Inflammatory macrophage treated with lipopolysaccharide for 4 hours (primary cell): ENCODE measurements around the gene PITX2.

Experiments used
- DNase-seq: peaks from one replicate; pipeline ENCODE4 v3.0.0-alpha.2; 2020

The PITX2 gene

DNA sequence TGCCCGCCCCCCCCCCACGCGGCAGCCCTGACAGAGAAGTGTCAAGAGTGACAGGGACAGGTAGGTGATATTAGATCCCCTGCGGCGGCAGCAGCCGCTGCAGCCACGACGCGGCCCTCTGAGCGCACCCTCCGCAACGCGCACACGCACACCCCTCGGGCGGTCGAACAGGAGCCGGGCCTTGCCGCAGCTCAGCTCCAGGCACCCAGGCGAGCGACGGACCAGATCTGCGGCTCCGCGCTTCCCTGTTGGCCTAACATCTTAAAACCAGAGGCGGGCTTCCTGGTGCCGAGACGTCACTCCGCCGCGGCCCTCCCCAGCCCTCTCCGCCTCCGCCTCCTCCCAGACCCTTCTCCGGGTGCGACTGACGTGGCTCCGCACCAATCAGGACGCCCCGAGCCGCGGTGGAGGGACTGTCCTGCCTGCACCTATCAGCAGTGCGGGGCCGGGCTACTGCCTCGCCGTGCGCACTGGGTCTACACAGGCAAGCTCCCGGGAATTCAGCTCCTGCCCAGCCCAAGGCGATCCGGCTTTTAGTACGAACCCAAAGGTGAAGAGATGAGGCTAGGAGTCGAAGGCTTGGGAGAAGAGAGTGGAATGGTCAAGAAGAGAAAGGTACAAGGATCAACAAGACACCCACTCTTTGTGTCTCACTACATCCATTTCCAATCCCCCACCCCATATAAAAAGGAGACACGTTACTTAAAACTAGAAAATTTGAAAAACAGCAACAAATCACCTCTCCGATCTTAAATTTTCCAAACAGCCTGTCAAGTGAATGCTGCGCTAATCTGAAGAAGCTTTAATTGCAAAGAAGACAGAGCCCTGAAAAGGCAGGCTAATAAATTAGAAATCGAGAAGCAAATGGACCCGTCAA, at the start of gene PITX2:
Gene PITX2, minus strand, starts transcription at position 237 of the 877 bp plus-strand sequence. CDS start 617 bp downstream, outside the sequence.
- peak; percentile 3 for DNase-seq

DNA sequence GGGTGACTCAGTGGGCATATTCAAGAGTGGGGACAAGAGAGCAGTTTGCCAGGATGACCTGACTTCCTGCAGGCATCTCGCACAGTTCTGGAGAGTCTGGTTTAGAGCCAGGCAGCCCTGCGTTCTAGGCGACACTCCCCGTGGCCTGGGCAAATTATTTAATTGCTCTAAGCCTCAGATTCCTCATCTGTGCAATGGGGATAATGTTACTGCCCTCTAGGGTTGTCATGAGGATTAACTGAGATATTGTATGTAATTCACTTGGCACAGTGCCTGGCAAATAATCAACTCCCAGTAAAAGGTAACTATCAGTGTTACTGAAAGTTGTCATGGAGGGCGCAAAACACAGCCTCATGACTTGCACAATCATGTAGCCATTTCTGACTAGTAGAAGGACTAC, 48.8 kb upstream of the PITX2 start:
- no peak for DNase-seq

DNA sequence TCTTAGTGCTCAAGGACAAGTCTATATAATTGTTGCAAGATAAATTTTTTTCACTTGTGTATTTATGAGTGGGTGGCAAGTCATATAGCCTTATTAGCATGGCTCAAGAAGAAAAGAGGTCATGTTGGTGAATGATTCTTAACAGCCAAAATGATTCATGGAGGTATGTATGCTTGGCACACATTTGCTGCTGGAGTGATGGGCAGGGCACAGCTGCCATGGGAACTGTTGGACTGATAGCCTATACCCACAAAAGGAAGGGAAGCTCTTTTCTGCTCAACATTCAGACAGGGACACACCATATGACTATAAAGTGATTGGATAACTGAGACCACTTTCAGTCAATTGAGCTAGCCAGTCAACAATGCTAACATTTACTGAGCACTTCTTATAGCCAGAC, 46.8 kb upstream of the PITX2 start:
- no peak for DNase-seq

DNA sequence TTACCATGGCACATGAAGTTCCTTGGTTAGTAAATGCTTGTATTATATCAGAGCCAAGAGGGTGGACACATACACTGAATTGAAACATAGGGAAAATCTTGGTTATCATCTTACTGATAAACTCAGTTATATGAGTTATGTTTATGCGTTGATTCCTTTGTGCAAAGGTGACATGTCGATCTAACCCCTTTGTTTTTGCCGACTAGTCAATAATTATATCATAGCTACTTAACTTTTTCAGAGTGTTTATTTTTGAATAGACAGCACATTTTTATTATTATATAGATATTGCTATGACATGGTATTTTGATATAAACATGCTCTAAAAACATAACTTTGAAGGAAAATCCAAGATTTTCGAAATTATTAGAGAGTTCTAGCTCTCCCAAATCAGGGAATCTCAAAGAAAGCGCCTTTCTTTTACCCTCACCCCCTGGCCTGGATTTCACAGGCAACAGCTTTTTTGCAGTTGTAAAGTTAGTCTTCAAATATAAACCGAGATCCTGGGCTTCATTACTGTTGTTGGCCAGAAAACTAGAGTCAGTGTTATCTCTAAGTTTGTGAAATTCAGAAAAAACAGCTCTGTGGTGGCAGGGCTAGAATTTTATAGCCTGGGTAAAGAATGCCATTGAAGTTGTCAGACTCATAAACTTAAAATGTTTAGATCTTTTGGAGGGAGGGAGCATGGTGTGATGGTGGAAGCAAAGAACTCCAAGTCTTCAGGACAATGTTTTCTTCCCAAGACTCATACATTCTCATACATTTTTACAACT, 45.8 kb upstream of the PITX2 start:
- DNase-seq = no peak

DNA sequence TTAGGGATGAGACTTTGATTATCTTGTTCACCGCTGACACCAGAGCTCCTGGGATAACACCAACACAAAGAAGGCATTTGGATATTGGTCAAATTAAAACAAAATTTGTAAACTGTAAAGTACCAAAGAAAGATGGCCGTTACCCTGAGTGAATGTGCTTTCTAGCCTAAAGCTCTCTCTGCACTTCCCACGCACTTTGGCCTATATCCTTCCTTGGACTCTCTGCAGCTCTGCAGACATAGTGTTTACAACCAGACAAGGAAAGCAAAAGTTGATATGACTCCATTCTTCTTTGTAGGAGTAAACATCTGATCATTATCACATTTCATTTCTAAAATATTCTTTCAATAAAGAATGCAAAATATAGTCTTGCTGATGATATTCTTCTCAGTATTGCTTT, 44.8 kb upstream of the PITX2 start:
- DNase-seq = no peak

DNA sequence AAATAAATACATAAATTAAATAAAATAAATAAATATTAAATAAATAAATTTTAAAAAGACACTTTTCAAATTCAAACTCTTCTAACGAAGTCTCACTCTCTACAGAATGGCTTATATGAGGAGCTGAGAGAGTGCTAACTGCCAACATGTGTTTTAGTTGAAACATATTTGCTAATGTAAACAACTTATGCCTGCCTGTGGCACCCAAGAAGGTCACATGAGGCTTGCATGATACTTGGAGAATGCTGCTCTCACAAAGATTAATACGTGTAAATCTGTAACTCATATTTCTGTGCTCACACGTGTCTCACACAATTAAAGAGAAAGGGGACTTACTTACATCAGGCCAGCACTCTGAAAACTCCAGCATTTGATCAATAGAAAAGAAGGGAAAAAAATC, 43.2 kb upstream of the PITX2 start:
- no peak for DNase-seq

DNA sequence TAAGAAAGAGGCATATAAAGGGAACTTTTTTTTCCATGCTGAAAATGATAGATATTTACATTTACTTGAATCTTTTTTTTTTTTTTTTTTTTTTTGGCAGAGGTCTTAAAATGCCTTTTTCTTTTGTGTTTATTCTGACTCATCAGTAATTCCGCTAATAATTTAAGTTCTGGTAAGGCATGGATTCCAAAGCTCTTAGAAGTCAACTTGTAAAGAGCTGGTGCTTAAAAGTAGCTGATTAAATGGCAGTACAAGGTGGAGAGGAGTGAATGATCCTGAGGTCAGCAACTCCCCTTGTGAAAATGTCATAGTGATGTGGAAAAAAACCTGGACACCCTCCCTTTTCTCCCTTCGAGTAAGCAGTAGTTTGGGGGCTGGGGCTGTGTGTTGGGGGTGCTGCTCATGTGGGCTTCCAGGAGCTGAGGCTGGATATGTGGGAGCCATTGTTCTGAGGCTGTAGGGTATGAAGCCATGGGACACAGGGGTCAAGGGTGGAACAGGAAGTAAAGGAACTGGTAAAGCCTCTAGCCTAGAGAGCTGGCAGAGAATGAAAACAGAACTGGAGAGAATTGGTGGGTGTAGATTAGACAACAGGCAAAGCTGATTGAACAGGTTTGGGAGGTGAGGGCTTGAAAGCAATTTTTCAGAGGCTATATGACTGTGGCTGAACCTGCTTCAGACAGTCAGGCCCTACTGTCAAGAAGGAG, 41.0 kb upstream of the PITX2 start:
- no peak for DNase-seq

DNA sequence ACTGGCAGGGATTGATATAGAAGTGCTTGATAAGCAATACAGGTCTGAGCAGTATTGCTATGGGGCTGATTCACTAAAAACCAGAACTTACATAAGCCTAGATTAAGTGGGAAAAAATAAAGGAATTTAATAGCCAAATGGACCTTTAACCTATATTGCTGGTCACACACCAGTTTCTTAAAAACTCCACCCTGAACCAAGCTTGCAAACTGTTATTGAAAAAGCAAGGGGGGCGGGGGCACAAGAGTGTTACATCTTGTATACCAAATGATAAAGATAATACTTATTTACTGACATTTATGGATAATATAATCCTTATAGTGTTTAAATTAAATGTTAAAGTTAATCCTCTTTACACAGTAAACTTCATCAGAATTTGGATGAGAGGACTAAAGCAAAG, 40.3 kb upstream of the PITX2 start:
- no peak for DNase-seq

DNA sequence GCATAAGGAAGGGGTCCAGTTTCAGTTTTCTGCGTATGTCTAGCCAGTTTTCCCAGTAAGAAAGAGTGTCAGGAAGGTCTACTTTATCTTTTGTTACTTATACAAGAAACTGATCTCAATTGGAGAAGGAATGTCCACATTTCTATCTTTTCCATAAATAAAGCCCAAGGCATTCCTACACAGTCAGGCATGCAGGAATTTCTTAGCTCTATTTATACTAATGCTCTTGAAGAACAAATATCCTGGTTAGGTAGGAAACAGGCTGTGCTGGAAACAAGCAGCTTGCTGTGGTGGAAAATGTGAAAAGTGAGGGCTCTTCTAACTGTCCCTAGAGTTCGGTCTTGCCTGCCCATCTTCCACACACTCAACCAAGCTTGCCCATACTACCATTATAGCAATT, 37.9 kb upstream of the PITX2 start:
- DNase-seq = no peak

DNA sequence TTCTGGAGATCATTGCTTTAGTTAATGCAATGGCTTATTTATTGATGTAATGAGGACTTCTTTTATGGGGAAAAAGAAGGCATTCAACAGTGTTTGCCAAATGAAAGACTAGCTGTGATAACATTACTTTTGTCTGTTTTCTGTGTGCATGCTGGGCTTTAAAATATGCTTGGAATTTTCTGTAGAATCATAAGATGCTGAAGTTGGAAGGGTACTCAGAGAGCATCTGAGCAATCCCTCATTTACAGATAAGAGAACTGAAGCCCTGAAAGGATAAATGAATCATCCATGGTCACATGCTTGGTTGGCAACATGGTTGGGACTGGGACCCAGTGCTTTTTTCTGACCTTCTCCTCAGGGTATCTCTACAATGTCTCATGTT, 31.4 kb upstream of the PITX2 start:
- no peak for DNase-seq

DNA sequence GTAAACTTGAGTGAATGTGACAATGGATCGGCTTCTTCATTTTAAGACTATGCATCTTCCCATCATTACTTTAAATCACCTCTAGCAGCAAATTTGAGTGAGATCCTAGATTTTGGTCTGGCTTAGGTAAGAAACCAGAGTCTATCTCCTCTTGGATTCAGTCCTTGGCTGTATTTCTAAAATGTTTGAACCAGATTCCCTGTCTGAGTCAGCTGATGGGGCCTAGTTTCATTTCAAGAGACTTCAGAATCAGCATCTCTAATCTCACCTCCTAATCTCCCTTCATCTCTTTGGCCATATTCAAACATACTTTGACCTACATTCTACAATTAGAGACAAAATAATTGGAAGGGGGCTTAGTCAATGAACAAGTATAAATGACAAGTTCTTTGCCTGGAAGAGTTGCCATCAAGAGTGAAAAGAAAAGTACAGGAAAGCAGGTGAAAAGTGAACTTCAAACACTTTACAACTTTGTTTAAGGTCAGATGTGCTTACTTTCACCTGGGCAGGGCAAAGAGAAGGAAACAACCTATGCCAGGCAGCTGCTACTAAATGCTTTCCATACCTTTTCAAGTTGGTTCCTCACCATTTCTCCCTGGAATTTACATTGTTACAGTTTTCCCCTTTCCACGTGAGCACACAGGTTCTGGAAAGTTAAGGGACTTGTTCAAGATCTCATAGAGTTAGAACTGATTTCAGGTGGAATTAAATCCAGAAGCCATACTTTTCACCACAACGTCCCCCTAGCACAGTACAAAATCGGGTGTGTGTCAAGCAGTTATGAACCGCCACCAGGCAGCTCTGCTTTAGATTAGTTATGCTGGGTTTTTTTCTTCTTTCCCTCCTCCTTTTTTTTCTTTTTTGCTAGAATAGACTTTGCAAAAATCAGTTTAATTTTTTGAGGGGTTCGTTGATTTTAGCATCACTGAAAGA, 30.7 kb upstream of the PITX2 start:
- DNase-seq = no peak

DNA sequence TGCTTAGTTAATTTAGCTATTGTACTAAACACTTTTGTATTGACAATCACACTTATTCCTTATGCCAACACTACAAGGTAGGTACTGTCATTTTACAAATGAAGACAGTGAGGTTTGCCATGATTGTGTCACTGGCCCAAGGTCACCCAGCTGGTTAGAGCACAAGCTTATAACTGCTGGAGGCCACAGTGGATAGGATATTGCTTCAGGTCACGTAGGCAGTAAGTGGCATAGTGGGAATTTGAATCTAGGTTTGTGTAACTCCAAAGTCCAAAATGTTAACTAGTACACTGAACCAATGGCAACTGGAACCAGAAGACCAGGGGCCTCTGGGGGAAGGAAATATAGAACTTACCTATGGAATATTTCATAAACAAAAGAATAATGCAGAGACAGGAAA, 21.1 kb upstream of the PITX2 start:
- DNase-seq = no peak

DNA sequence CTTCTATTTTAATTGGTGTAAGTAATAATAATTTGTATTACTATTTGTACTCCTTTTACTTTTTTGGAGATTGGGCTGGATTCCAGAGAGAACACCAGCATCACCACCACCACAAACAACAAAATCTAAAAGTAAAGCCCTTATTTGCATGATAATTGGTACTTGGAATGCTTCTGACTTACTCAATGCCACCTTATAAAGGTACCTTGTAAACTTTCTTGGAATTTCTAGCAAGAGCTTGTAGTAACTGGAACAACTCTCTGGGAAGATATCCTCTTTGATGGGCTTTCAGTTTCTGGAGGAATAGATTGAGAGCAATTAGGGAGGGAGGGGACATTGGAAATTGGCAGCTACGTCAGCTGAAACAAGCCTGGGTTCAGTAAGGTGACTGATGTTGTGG, 20.2 kb upstream of the PITX2 start:
- DNase-seq = no peak

DNA sequence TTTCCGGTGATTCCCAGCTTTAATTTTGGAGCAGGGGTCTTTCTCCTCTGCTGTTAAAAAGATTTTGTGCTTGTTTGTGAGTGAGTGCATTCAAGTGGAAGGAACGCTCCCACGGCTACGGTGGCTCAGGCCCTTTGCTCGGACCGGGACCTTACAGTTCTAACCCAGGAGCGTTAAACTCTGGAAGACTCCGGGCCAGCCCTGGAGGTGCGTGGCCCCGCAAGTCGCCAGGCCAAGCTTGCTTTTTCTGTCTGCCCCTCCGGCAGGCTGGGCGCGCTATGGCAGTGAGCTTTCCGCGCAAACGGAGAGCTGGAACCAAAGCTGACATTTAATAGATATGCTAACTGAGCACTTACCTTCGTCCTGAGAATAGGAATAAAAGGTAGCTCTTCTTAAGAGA, 18.3 kb upstream of the PITX2 start:
- DNase-seq = no peak

DNA sequence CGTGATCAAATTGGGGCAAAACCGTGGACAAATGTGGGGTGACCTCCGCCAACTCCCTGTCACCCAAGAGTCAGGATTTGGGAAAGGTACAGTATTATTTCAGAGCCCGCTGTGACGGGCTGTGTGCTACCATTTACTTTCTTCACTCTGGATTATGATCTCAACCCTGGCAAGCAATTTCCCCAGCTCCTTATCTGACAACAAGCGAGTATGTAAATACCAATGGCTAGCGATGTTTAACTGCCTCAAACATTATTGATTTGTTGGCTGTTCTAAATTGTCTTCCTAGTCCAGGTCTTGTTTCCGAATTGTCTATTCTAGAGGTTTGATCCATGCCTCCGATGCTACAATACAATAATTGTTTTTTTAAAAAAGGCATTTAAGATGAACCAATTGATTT, 17.7 kb upstream of the PITX2 start:
- DNase-seq = no peak

DNA sequence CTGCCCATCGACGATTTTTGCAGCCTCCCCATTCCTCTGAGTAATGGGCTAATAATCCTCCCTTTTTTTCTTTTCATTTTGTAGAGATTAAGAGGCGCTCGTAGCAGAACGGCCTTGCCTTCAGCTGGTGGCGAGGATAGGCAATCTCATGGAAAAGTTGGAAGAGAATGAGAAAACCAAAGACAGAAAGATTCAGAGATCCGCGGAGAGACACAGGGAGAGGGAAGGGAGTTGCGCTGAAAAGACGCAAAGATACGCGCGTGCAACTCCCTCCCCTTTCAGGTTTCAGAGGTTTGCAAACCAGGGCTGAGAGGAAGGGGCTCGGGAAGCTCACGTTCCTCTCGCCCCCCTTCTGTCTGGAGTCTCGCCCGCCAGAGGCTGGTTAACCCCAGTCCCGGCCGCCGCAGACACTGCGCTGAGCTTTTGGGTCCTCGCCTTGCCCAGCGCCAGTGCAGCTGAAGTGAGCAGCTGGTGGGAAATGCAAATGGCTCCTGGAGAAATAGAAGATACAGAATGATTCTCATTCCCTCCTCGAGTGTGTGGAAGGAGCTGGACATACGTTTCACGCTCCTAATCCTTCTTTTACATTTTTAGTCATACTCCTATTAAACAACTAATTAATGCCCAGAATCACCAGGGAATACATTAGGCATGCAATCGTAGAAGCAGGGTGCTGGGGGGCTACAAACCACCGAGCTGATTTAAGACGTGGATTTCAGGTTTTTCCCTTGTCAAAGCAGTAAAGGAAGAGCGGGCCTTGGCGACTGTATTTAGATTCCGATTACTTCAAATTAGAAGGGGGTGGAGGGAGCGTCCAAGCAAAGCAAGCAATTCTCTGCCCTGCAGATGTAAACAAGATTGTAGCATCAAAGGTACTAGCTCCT, 16.6 kb upstream of the PITX2 start:
- DNase-seq = no peak

DNA sequence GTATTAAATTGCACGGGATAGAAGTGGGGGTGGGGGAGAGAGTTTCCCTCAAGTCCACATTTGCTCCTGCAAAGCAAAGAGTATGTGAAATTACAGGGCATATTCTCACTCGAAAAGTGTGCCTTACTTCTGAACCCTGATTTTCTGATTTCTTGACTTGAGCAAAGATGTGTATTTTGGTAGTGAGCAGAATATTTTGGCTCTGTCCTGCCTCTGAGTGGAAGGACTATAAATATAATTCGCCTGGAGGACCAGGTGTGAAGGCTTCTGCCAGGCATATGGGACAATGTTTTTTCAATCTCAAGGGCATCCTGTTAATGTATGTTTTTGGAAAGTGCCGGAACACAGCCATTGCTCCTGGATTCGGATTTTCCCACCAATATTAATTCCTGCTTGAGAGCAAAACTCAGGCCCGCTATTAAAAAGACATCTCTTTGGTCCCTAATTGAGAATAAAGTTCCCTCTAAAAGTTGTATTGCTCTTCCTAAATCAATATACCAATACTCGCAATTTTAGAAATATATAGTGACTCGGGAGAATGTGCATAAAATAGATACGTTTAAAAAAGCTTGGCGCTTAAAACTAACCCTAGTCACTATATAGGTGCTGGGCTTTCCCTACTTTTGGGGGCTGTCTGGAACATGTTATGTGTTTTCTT, 15.3 kb upstream of the PITX2 start:
- no peak for DNase-seq

DNA sequence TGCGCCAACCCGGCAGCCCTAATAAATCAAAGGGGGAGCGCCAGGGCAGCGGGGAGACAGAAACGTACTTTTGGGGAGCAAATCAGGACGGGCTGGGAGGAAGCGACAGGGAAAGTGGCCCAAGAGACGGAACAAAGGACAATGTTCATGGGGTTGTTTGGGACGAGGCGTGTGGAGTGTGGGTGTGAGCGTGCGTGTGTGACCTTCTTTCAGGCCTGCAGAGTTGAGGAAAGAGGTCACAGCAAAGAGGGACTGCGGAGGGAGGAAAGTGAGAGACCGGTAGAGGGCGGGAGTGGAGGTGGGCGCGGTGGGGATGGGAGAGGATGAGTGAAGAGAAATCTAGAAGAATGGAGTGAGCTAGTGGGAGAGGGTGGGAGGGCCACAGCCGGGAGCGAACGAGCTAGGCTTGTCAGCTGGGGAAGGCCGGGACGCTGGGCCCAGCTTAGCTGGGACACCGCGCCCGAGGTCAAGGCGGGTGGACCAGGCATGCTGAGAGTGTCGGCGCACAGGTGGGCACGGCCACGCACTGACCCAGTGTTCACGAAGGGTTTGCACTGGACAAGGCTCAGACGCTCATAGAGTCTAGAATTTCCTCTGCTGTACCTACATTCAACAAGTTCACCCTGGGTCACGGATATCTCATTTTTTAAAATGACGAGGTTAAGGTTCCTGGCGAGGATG, 14.7 kb upstream of the PITX2 start:
- no peak for DNase-seq

DNA sequence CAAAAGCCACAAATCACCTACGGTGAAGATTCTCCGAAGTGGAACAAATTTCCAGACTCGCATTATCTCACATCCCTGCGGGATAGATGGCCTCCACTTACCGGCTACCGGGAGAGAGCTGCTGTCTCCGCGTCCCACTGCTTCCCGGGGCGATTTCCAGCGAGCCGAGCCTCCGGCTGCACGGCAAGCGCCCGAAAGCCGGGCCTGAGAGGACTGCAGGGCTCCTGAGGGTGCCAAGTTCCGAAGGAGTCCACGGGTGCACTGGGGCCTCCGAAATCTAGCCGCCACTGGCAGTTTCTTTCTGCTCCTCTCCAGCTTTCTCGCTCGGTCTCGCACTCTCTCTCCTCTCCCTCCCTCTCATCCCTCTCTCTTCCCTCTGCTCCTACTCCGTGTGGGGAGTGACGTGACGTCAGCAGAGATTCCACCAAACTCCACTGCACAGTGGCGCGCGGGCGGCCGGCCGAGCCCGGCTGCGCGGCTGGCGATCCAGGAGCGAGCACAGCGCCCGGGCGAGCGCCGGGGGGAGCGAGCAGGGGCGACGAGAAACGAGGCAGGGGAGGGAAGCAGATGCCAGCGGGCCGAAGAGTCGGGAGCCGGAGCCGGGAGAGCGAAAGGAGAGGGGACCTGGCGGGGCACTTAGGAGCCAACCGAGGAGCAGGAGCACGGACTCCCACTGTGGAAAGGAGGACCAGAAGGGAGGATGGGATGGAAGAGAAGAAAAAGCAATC, 14.0 kb upstream of the PITX2 start:
- no peak for DNase-seq
